Keratinocyte (primary cell): ENCODE results near the gene KDM4B. TPM values are rescaled to one million over a fixed set of nuclear protein-coding genes. Genes with fewer than 3 reads are reported as not detected.

ENCODE experiments used
- DNase-seq: peaks from one replicate; pipeline ENCODE4 v3.0.0-alpha.2; 2011; ENCODE audit warnings: low read depth, missing footprints, low spot score
- FAIRE-seq: peaks from 2 replicates; lab custom pipeline; 2011; peaks lifted over from hg19 to GRCh38; lab: Jason Lieb, UNC
- H2AFZ ChIP-seq: 2 replicates; pipeline ENCODE4 v1.6.0; 2012; ENCODE audit warnings: low read length, control low read depth, inconsistent platforms; ENCODE audit not compliant: control insufficient read depth
- H3K27ac ChIP-seq: 2 replicates; pipeline ENCODE4 v1.5.1; 2011; ENCODE audit warnings: low read length; ENCODE audit not compliant: control insufficient read depth, insufficient read depth
- H3K27me3 ChIP-seq: 3 replicates; pipeline ENCODE4 v1.6.0; 2011; ENCODE audit warnings: low read length; ENCODE audit not compliant: control insufficient read depth, insufficient read depth; ENCODE audit errors: extremely low read depth
- H3K36me3 ChIP-seq, 2 experiments: 2 replicates in 1 of 2; 3 replicates in 1 of 2; pipeline ENCODE4 v1.5.1; 2011; ENCODE audit warnings: low read length in 2 of 2, mild to moderate bottlenecking in 1 of 2; ENCODE audit not compliant: control insufficient read depth in 2 of 2, insufficient read depth in 2 of 2; ENCODE audit errors: extremely low read depth in 1 of 2
- H3K4me1 ChIP-seq: 3 replicates; pipeline ENCODE4 v1.5.1; 2011; ENCODE audit warnings: low read length; ENCODE audit not compliant: control insufficient read depth, insufficient read depth; ENCODE audit errors: extremely low read depth
- H3K4me2 ChIP-seq: 3 replicates; pipeline ENCODE4 v1.6.0; 2011; ENCODE audit warnings: low read depth, low read length; ENCODE audit not compliant: control insufficient read depth, insufficient read depth; ENCODE audit errors: extremely low read depth
- H3K4me3 ChIP-seq, 3 experiments: fragments of 200-600 bp in 1 of 3; sonication (generic) in 1 of 3; 2 replicates in 2 of 3; 3 replicates in 1 of 3; pipeline ENCODE4 v1.5.1; 2011 to 2016; ENCODE audit warnings: low read length in 3 of 3, mild to moderate bottlenecking in 3 of 3, control low read depth in 2 of 3, inconsistent platforms in 1 of 3, low read depth in 1 of 3, mixed read lengths in 1 of 3, mixed run types in 1 of 3, moderate library complexity in 1 of 3; ENCODE audit not compliant: control insufficient read depth in 2 of 3, insufficient read depth in 2 of 3; ENCODE audit errors: extremely low read depth in 1 of 3
- H3K79me2 ChIP-seq: 2 replicates; pipeline ENCODE4 v1.6.0; 2012; ENCODE audit warnings: low read length; ENCODE audit not compliant: control insufficient read depth, insufficient read depth
- H3K9ac ChIP-seq: 3 replicates; pipeline ENCODE4 v1.6.0; 2011; ENCODE audit warnings: low read length; ENCODE audit not compliant: control insufficient read depth, insufficient read depth; ENCODE audit errors: extremely low read depth
- H3K9me1 ChIP-seq: 3 replicates; pipeline ENCODE4 v1.6.0; 2011; ENCODE audit warnings: low read length; ENCODE audit not compliant: control insufficient read depth, insufficient read depth; ENCODE audit errors: extremely low read depth
- H3K9me3 ChIP-seq: 2 replicates; pipeline ENCODE4 v1.5.1; 2012; ENCODE audit warnings: low read depth, low read length; ENCODE audit not compliant: control insufficient read depth
- H4K20me1 ChIP-seq: 3 replicates; pipeline ENCODE4 v1.6.0; 2011; ENCODE audit warnings: low read length; ENCODE audit not compliant: control insufficient read depth, insufficient read depth; ENCODE audit errors: extremely low read depth
- CTCF ChIP-seq, 3 experiments: IDR thresholded peaks in 1 of 3; conservative IDR thresholded peaks in 1 of 3; optimal IDR thresholded peaks in 1 of 3; 2 replicates in 2 of 3; 3 replicates in 1 of 3; pipeline versions ENCODE3 to v1.5.1; 2011; ENCODE audit warnings: low read length in 3 of 3, mild to moderate bottlenecking in 3 of 3, moderate library complexity in 2 of 3, control low read depth in 1 of 3, inconsistent platforms in 1 of 3; ENCODE audit not compliant: insufficient read depth in 2 of 3; ENCODE audit errors: extremely low read depth in 1 of 3
- EZH2 ChIP-seq: IDR thresholded peaks from one replicate; pipeline ENCODE4 v1.6.1; 2012; ENCODE audit warnings: inconsistent platforms, mild to moderate bottlenecking, low read length, moderate library complexity
- dilution Hi-C: fragments of 300-500 bp; cut with MboI; formaldehyde crosslinking; loops from one replicate; pipeline ENCODE4 v1.7.0; 2020; ENCODE audit warnings: low sequenced_read_pairs; ENCODE audit not compliant: extremely low pct_ligation_motif_present
- polyA plus RNA-seq, 5 experiments: library from polyadenylated mRNA; depleted of rRNA in 3 of 5; stranded (reverse) in 3 of 5; stranded (forward) in 1 of 5; unstranded in 1 of 5; fragments of >200 nt; gene quantifications; 1 replicate in 1 of 5; 2 replicates in 3 of 5; 3 replicates in 1 of 5; pipeline versions ENCODE4 v1.2.1 to v1.2.3, GENCODE V29; 2011 to 2012; ENCODE audit warnings: missing spikeins in 2 of 5, low read depth in 1 of 5, low replicate concordance in 1 of 5

Gene KDM4B
- polyA plus RNA-seq, 1 donor (not counting 4 experiments of a cell fraction or from before 2014, with no cell fraction given): 6.2 TPM

DNA sequence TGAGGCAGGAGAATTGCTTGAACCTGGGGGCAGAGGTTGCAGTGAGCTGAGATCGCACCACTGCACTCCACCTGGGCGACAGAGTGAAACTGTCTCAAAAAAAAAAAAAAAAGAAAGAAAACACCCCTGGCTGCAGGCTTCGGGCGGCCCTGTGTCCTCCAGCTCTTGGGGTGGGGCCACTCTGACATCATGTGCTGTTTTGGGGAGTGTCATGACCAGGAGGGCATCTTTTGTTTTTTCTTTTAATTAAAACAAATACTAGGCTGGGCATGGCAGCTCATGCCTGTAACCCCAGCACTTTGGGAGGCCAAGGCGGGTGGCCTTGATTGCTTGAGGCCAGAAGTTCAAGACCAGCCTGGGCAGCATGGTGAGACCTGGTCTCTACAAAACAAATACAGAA is 52.1 kb downstream of the KDM4B start:
- dilution Hi-C loops: no loop called here
- DNase-seq: no peak
- Histone ChIP-seq H3K4me3 (no peak overlapping the region), H2AFZ (no peak overlapping the region), H3K27me3 (no peaks in the 10 kb centered on the region), H3K9ac (no peak overlapping the region), H4K20me1 (peaks cover 3% of the 10 kb centered on the region), H3K27ac (no peak overlapping the region), H3K79me2 (peaks cover 39% of the 10 kb centered on the region), H3K9me1 (no peaks in the 10 kb centered on the region), H3K36me3 (peaks cover 4 to 13% of the 10 kb centered on the region in 2 experiments), H3K4me1 (peaks cover 16% of the 10 kb centered on the region), H3K9me3 (no peaks in the 10 kb centered on the region), H3K4me2 (no peak overlapping the region)
- no peak for FAIRE-seq
- TF ChIP-seq CTCF (optimal IDR thresholded peaks at IDR 0.05 in 1 of 3, IDR thresholded peaks at IDR 0.05 in 1 of 3, conservative IDR thresholded peaks at IDR 0.05 in 1 of 3; ENCODE audit: extremely low read depth in 1 of 3, insufficient read depth in 2 of 3, low read length in 3 of 3): no peak
- TF ChIP-seq EZH2: no peak

- no peak for DNase-seq
- no peaks in the 10 kb centered on the region for H3K9me3 ChIP-seq
- H3K4me2 ChIP-seq: no peak overlapping the region
- peaks cover 4% of the 10 kb centered on the region for H3K4me1 ChIP-seq
- peaks cover 49% of the 10 kb centered on the region for H3K79me2 ChIP-seq
- H3K4me3 ChIP-seq: no peak overlapping the region
- H3K9ac ChIP-seq: no peak overlapping the region
- TF ChIP-seq CTCF (optimal IDR thresholded peaks at IDR 0.05 in 1 of 3, IDR thresholded peaks at IDR 0.05 in 1 of 3, conservative IDR thresholded peaks at IDR 0.05 in 1 of 3; ENCODE audit: extremely low read depth in 1 of 3, insufficient read depth in 2 of 3, low read length in 3 of 3) (no peak), EZH2 (no peak)
- peaks cover 3% of the 10 kb centered on the region for H4K20me1 ChIP-seq
- H3K36me3 ChIP-seq: peaks cover 4 to 11% of the 10 kb centered on the region in 2 experiments
- dilution Hi-C loops: no loop called here
- no peaks in the 10 kb centered on the region for H3K9me1 ChIP-seq
- no peak overlapping the region for H2AFZ ChIP-seq
- FAIRE-seq: no peak
- no peaks in the 10 kb centered on the region for H3K27me3 ChIP-seq
- H3K27ac ChIP-seq: no peak overlapping the region
These were observed 53.4 kb downstream of the KDM4B start for GRCh38 chr19:5022066-5022860.
